Measurements from ENCODE around the gene FRMPD1. TPM values are rescaled to one million over a fixed set of nuclear protein-coding genes. Genes with fewer than 3 reads are reported as not detected.

Gene FRMPD1
- total RNA-seq, 1 donor, result not detected

- TF ChIP-seq CTCF (IDR thresholded peaks at IDR 0.05; ENCODE audit: insufficient read depth, low read length), result no peak
- no peak for DNase-seq (ENCODE audit: low read depth)
- no peak overlapping the region for H3K4me3 ChIP-seq (ENCODE audit: low read depth, low read length)
Observed at GRCh38 chr9:37769306-37769705, 118.6 kb downstream of the FRMPD1 start.

- TF ChIP-seq CTCF (IDR thresholded peaks at IDR 0.05; ENCODE audit: insufficient read depth, low read length), result no peak
- DNase-seq (ENCODE audit: low read depth), result no peak
- no peak overlapping the region for H3K4me3 ChIP-seq (ENCODE audit: low read depth, low read length)
Observed at GRCh38 chr9:37769995-37770394, 119.2 kb downstream of the FRMPD1 start.

- H3K4me3 ChIP-seq (ENCODE audit: low read depth, low read length), result no peak overlapping the region
- no peak for DNase-seq (ENCODE audit: low read depth)
- no peak for TF ChIP-seq CTCF (IDR thresholded peaks at IDR 0.05; ENCODE audit: insufficient read depth, low read length)
Observed at GRCh38 chr9:37775216-37775919, 124.6 kb downstream of the FRMPD1 start.

GRCh38 chr9:37776328-37776727 is 125.6 kb downstream of the FRMPD1 start:
- no peak for TF ChIP-seq CTCF (IDR thresholded peaks at IDR 0.05; ENCODE audit: insufficient read depth, low read length)
- no peak for DNase-seq (ENCODE audit: low read depth)
- H3K4me3 ChIP-seq (ENCODE audit: low read depth, low read length), result no peak overlapping the region

- H3K4me3 ChIP-seq (ENCODE audit: low read depth, low read length), result no peak overlapping the region
- DNase-seq (ENCODE audit: low read depth), result no peak
- no peak for TF ChIP-seq CTCF (IDR thresholded peaks at IDR 0.05; ENCODE audit: insufficient read depth, low read length)
Observed at GRCh38 chr9:37778534-37778933, 127.8 kb downstream of the FRMPD1 start.

- DNase-seq (ENCODE audit: low read depth), result no peak
- no peak for TF ChIP-seq CTCF (IDR thresholded peaks at IDR 0.05; ENCODE audit: insufficient read depth, low read length)
- H3K4me3 ChIP-seq (ENCODE audit: low read depth, low read length), result peak overlapping the region; percentile 94
Observed at GRCh38 chr9:37784291-37784615, 133.5 kb downstream of the FRMPD1 start.

Measured in fibroblast of the aortic adventitia (primary cell).